Hematopoietic multipotent progenitor cell treated with erythropoietin and hydrocortisone succinate and interleukin-3 and kit ligand, for 8 days (in vitro differentiated cells): Measurements from ENCODE around the gene MLH3.

Source experiments
- DNase-seq: peaks from one replicate; pipeline ENCODE4 v3.0.0-alpha.2; 2015

The MLH3 gene

DNA sequence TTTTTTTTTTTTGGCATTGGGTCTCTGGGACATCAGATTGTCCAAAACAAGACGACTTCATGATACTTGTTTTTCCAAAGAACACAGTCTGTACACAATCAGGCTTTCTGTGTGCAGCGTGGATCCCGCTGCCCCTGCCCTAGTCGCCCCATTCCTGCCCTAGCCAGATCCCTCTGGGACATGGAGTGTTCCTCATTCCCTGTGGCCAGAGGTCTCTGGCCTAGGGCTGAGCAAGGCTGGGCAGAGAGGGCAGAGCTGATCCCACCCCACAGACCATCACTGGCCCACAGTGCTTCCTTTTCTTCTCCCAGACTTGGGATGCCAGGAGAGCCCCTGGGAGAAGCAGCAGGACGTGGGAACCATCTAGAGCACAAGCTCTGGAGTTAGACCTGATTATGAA is 69.4 kb downstream of the MLH3 start:
- DNase-seq = no peak

DNA sequence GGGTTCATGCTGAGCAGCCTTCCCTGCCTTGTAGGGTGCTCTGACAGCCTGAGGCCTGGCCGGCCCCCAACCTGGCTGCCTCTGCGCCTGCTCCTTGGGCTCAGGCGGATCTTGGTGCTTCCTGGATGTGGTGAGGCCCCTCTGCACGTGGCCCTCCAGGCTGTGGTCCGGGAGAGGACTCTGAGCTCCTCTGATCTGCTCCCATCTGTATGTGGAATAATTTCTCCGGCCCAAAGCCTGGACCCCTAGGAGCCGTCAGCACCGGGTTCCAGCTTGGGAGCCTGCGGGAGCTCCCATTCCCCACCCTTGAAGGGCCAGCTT is 69.8 kb downstream of the MLH3 start:
- DNase-seq = no peak

DNA sequence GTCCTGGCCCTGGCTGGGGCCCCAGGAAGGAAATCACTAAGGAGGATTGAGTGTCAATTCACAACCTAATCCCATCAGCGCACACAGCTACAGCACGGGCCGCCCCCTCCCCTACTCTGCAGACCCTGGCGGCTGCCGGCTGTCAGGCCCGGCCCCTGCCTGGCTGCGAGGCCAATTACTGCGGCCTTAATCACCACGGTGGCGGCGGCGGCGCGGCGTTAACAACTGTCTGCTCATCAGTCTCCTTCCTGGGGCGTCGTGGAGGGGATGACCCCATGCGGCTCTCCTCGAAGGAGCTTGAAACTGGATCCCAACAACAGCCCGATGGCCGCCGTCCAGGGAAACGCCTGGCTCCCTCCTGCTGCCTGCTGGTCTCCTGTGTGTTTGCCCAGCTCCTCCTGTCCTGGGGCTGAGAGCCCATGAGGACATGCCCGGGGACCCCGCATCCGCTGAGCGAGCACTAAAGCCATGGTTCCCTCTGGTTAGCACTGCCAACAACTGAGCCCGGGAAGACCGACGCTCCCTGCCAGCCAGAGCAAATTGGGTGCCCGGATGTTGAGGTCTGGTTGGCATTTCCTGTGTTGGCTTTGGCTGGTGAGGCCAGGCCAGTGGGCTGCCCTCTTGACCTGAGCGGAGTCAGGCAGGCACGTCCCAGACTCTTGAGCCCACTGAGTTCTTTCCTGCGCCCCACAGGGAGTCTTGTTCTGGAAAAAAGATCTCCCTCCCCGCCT is 70.4 kb downstream of the MLH3 start:
- no peak for DNase-seq

DNA sequence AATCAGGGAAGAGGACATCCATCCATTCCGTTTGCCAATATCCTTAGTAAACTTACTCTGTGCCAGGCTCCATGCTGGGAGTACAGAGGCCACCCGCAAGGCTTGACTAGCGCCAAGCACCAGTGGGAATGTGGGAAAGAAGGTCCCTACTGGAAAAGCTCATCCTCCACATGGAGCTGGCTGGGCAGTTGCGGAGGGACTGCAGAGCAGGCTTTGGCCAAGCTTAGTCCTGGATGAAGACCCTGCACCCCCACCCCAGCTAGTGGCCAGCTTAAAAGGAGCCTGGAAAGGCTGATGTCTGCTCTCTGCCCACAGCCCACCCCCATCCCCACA is 70.9 kb downstream of the MLH3 start:
- DNase-seq = no peak

DNA sequence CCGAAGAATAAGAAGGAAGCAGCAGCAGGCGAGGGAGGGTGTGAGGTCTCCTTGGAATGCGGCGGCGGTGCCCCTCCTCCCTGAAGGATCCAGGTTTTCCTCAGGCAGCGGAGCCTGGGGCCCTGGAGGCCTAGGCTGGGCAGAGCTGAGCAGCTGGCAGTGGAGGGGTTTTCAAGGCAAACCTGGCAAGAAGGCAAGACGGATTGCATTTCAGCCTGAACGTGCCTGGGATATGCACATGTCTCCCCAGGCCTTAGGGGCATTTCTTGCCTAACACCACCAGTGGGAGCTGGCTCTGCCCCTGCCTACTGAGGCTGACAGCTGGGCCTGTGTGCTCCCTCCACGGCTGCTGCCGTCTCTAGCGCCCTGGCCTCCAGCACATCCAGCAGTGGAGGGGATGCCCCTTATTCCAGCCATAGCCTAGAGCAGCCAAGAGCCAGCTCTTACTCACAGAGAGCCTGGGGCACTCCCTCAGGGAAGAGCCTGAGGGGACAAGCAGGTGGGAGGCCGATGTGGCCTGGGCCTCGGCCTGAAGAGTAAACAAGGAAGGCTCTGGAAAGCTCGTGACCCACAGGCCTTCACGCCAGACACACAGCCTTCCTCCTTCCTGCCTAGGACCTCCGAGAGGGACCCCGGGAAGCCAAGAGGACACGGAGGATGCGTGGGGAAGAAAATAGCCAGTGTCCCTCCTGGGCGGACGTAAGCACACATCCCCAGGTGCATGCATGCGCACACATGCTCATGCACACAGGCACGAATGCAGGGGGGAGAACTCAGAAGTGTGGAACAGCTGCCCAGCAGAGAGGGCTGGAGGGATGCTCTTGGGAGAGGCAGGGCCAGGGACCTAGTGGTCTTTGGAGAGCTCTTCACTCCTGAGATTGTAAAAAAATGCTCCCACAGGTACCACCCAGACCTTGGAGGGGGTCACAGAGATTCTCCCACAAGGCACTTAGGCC is 71.5 kb downstream of the MLH3 start:
- no peak for DNase-seq

DNA sequence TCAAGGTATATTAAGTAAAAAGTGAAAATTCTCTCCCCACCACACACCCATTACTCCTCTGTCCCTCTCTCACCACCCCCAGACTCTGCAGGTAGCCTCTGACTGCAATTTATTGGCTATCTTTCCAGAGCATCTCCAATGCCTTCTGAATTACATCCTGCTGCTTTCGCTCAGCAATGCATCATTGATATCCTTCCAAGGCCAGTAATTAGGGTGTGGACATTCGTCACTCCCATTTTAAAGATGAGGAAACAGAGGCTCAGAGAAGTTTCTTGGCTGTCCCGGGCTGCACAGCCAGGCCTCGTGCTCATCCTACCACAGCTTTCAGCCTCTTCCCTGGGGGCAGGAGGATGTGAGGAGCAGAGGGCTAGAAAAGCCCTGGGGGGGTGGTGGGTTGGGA is 72.2 kb downstream of the MLH3 start:
- no peak for DNase-seq

DNA sequence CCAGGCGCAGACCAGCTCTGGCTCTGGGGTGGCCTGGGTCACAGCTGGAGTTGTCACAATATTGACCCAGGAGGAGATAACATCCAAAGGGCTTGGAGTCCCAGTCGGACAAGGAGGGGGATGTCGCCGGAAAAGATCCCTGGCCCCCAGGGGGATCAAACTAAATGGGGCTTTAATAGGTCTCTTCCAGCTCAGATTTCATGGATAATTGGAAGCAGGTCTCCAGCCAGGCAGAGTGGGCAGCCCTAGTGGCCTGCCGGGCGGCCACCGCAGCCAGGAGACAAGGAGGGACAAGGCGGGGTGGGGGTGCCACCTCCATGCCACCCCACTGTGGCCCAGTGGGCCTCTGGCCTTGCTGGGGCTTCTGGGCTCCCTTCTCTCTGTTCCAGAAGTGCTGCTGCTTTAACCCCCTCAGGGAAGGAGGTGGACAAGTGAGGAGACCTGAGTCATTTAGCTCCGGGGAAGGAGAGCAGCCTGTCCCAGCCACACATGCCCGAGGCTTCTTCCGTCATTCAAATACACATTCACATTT is 72.8 kb downstream of the MLH3 start:
- DNase-seq = no peak

DNA sequence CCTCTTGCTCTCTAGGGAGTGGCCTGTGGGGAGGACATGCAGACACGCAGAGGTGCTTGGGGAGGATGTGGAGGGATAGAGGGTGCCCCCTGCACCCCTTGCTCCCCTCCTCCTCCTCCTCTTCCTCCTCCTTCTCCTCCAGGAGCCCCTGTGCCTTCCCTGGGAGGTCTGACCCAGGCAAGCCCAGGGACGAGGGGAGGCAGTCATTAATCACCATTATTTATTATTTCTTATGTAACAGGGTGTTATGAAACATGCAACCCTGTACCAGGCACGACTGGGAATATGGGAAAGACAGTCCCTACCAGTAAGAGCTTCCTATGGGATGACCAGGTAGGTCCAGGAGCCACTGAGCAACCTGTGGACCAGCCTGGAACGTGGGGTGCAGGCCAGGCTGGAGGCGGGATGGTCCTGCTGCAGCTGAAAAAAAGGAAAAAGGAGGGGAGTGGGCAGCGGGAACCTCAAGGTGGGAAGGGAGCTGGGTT is 73.3 kb downstream of the MLH3 start:
- no peak for DNase-seq

DNA sequence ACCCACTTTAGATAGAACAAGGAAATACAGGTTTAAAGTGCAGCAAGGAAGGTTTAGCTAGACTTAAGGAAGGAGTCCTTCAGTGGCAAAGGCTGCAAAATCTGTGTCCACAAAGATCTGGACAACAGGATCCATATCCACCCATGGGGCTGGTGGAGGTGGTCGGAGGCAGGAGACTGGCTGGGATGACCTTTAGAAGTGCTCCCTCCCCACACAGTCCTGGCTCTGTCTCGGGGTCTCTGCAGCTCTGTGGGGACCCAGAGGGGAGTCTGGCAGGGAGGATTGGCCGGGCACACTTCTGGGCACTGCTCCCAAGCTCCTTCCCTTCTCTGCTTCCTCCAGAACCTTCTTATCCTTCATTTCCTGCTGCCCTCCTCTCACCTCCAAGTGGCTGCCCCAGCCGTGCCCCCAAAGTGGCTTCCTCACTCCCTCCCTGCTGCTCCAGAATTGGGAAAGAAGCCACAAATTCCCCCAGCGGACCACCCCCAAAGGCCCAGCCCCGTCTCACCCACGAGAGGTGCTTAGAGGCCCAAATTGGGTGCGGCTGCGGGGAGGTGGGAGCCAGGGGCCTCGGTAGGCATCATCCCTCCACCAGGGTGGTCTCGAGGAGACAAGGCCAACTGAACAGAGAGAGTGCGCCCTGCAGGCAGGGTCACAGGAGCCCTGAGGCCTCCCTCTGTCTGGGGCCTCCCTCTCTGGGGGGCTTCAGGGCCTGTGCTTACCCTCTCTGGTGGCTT is 73.9 kb downstream of the MLH3 start:
- no peak for DNase-seq

DNA sequence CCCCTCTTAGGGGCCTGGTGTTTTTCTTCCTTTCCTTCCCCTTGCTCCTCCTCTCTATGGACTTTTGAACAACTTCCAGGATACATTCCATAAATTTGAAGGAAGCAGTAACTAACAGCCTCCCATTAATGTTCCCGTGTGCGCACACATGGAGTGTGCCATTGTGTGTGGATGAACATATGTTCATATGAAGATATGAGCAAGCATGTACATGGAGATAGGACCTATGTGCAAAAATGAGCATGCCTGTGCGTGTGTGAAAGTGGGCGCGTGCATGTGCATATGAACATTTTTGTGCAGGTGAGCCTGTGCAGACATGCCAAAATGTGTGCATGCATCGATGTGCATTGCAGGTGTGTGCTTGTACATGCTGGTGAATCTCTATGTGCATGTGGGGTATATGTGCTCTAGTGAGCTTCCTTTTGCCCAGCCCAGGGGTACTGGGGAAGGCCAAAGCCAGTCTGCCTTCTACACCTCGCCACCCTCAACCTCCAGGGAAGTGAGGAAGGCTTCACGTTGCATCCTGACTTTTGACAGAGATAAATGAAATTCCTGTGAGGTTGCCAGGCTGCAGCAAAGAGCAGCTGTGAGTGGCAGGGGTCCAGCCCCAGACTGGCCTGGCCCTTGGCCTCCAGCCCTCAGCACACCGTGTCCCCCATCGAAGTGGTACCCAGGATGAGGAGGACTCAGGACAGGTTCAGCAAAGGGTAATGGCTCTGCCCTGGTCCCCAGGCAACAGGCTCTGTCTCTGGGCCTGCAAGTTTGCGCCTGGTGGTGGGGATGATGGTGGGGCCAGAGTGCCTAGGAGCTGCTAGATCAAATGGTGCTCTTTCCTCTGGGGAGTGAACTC is 74.8 kb downstream of the MLH3 start:
- DNase-seq = no peak

DNA sequence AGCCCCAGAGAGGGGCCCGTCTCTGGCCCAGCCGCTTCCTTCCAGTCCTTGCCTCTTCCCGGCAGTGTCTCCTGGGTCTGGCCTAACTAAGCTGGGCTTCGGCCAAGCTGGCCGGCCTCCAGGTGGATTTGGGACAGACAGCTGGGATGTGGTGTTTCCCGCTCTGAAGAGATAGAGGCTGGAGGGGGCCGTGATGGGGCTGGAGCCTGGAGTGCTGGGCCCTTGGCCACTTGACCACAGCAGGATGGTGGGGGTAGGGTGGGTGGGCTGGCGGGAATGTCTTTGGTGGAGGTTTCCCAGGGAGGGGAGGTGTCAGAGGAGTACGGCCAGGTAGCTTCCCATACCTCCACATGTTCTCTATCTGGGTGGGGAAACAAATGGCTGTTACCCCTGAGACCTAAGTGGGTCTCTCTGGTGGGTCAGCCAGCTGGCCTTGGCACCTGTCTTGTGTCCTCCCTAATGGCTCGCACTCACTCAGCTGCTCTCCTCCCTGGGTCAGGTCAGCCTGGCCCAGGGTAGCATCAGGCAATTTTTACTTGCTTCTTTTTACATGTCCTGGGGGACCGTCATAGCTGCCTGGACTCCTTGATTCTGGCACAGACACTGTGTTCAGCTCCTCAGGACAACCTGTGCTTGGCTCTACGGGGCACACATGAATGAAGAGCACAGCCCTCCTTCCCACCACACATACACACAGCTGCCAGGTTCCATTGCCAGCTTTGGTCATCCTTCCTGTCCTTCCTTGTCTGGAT is 76.0 kb downstream of the MLH3 start:
- no peak for DNase-seq

DNA sequence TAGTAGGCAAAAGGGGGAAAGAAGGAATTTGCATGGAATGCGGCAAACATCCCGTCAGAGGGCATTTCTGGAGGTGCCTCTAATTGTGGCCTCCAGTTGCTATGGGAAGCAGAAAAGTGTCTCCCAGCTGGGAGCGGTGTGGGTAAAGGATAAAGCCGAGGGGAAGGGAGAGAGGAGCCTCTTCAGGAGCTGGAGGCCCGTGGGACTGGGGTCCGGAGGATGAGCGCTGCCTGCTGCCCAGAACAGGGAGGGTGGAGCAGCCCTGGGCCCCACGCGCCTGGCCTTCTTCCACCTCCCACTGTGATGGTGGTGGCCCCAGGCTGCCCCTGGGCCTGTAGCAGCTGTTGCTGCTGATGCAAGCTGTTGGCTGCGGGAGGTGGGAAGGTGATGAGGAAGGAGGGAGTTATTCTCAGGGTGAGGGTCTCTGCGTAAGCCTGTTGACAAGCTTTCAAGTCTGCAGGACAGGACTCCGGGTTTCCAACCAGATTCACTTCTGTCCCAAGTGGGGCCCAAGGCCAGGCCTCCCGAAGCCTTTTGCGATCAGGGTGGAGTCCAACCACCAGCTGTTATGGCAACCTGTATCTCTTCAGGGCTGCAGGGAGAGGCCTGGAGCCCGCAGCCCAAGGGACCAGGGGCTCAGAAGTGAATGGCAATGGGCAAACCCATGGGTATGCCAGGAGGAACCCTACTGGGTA is 76.8 kb downstream of the MLH3 start:
- no peak for DNase-seq

DNA sequence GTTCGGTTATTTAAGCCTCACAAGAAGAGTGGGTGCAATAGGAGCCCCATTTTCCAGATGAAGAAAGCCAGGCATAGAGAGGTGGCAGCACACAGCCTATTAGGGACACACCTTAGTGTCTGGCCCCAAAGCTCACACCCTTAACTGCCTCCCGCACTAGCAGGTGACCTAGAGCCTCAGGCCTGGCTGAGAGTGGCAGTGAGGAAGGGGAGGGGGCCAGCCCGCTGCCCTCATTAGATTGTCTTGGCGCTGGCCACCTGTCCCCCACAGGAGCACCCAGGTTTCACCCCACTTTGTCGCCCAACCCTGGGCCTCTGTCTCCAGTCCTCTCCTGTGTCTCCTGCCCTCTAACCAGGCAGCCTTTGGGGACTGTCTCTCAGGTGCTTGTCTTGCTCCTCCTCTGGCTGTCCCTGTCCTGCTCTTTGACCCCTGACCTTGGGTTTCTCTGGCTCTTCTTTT is 77.3 kb downstream of the MLH3 start:
- no peak for DNase-seq

DNA sequence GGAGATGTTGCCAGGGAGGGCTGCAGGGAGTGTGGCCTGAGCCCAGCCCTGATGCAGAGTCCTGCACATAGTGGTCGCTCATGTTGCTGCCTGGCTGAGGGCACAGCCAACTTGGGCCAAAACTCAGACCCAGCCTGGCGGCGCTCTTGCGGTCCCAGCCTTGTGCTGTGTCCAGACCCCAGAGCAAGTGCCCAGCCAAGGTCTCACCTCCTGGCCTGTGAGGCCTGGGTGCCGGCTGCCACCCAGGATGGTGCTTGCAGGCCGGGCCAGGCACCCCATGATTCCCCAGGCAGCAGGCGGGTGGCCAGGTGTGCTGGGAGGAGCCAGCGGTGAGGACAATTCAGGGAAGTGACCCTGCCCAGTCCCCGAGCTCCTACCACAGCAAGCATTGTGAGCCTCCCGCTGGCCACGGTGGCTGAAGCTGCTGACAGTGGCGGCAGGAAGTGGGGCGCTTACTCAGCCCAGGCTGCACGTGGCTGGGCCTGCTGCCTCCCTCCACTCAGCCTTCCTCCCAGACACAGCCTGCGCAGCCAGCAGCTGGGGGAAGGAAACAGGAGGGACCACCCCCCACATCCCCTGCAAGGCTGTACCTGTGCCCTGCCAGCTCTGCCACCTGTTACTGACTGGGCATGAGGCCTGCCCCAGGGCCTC is 78.1 kb downstream of the MLH3 start:
- DNase-seq = no peak

DNA sequence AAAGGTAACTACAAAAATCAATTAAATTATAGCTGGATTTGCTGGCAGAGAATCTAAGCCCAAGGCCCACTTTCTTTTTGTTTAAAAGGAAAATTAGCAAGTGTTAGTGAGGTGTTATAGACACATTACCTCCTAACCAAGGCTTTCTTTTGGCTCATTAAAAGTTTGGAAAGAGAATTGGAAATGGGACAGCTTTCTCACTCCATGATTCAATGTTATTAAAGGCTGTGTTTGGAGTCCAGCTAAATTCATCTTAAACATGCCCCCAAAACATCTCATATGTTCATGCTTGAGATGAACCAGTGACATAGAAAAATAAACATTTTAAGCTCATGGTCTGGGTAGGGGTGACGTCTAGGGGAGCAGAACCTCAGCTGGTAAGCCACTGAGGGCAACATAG is 82.5 kb downstream of the MLH3 start:
- DNase-seq = no peak

DNA sequence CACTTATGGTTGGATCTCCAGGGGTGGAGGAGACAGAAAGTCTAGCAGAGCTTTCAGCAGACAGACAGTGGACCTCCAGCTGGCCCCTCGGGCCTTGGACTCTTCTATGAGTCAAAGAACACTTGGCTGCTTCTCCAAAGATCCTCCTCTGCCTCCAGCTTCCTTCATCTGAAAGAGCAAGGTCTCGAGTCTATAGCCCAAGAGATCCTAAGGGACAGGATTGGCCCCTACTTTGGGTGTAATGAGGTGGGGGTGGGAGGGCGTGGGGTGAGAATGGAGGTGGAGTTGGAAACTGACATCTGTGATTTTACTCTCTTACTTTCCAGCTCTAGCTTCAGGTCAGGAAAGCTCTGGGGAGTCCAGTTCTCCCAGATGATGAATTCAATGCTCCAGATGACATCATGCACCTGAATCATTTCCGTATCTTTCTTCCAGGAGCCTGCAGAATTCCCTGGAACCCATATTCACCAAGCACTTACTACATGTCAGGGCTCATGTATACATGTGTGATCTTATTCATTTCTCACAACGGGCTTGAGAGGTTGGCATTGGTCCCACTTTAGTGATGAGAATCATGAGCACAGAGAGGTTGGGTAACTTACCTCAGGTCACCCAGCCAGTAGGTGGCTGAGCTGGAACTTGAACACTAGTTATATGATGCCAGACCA is 85.6 kb downstream of the MLH3 start:
- no peak for DNase-seq

DNA sequence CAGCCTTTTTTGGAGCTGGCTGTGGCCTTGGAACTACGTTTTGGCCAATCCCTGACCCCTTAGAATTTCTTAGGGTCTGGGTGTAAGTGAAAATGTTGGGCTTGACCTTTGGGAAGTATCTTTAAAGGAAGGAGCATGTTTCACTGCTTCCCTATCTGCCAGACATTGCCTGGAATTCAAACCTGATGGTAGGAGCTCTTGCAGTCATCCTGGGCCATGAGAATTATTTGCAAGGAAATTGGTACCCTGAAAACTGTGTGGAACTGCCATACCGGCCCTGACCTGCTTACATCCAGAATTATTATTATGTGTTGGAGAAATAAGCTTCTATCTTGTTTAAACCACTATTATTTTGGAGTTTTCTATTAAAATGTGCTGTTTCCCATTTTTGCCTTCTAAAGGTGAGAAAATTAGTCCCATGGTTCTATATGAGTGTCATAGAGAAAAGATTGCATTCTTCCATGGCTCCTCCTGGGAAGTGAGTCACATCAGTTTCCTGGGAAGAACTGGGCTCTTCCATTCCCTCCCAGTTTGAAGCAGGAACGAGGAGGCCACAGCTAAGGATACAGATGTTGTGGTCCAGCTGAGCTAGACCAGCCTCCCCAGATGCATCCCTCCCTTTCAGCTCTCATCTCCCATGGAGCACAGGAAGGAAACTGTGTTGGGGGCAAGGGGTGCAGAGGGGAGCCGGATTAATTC is 86.3 kb downstream of the MLH3 start:
- DNase-seq = no peak
